Activated CD4-positive, alpha-beta T cell treated with anti-CD3 and anti-CD28 coated beads for 1 hour (primary cell): ENCODE measurements around the gene TEAD3.

Experiments used
- DNase-seq: peaks from one replicate; pipeline ENCODE4 v3.0.0-alpha.2; 2020

TEAD3 gene

DNA sequence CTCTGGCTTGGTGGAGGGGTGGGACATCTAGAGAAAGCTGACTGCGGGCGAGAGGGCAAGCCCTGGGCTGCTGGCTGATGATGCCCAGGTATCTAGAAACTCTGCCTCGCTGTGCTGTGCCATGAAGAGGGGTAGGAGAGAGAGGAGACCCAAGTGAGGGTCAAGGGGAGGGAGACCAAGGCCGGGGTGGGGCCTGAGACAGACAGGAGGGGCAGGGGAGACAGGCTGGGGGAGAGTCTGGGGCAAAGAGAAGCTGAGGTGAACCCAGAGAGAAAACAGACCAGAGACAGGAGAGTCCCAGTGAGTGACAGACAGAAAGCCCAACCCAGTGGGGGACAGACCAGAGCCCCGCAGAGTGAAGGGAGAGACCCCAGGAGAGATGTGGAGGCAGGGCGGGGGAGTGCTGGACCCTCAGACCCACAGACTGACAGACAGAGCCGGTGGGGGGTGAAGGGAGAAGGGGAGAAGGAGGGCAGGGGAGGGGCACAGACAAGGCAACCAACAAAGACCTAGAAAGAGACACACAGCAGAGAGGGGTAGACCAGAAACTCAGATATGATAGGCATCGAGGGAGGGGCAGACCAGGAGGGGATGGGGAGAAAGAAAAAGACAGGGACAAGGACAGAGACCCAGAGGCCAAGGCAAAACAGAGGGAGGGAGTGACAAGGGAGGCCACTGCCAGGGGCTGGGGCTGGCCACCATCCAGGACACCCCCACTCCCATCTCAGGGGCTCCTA lies 5.9 kb downstream of the TEAD3 start:
- DNase-seq: no peak

DNA sequence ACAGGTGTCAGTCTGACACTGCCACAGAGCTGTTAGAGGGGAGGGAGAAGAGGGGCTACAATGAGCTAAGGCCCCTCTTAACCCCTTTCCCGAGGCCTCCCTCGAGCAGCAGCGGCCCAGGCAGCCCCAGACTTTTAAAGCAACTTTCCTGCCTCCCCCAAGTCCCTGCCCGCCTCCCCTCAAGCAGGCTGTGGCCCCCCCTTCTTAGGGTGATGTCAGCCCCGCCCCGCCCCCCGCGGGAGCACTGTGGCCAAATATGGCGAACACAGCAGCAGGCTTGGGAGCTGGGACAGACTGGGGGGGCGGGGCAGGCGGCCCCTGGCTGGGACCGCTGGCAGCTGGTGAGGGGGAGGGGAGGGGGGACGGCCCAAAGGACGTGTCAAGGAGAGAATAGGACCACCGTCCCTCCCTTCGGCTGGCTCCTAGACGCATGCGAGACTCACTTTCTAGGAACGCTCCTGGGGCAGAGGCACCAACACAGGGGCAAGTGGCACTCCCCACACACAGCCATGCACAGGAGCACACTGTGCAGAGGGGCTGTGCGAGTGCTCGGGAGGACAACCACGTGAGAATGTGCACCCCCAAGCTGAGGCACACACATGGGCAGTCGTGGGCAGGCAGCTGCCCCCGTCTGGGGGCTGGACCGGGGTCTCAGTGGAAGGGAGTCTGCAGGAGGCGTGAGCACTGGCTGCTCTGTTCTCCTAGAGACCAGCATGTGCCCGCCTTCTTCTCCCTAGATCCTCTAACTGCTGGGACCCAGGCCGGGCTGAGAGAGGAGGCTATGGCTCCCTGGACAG lies 6.7 kb downstream of the TEAD3 start:
- DNase-seq: no peak

DNA sequence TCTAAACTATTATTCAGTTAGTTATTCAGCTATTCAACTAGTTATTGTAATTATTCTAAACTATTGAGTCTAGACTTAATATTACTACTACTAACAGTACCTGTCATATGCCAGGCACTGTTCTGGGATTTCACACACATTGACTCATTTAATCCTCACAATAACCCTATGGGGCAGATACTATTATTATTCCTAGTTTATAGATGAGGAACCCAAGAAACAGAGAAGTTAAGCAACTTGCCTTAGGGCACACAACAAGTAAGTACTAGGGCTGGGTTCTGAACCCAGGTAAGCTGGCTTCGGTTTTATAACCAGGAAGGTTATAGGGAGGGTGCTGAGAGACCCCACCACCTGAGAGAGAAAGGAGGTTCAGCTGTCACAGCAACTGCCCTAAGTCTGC lies 7.8 kb downstream of the TEAD3 start:
- no peak for DNase-seq

DNA sequence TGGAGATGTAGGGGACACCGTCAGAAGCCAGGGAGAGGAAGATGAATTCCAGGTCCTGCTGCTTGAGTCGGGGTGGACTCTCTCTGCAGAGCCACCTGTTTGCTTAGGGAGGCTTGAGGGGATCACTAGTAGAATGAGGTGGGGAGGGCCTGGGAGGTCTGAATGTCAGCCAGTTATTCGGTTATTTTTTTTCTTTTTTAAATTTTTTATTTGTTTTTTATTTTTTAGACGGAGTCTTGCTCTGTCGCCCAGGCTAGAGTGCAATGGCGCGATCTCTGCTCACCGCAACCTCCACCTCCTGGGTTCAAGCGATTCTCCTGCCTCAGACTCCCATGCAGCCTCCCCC lies 8.4 kb downstream of the TEAD3 start:
- DNase-seq: no peak

DNA sequence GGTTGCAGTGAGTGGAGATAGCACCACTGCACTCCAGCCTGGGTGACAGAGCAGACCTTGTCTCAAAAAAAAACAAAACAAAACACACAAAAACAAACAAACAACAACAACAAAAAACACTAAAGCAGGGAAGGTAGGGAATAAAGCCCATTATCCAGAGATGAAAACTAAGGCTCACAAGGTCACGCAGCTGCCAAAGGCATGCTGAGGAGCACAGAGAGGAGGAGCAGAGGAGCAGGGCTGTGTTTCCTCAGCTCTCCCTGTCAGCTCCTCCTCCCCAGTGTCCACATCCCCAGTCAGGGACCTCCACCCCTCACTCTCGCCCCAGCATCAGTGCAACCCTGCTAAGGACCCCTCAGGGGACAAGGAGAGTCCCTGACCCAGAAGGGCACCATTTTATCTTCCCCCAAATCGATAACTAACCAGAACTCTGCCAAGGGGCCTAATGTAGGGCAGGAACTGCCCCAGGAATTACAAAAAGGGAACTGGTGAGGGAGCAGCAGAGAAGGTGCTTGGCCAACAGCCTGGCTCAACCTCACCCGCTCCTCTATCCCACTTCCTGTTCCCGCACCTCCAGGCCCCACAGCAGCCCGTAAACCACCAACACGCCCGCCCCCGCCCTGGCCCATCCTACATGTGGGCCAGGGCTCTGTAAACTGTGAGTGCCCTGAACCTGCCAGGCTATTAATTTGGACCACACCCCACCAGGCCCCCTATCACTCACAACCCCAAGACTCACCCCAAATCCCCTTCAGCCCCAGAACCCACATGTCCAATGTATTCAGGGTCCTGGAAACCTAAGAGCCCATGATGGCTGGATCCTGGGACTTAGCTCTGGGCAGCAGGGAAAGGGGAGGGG lies 9.0 kb downstream of the TEAD3 start:
- no peak for DNase-seq

DNA sequence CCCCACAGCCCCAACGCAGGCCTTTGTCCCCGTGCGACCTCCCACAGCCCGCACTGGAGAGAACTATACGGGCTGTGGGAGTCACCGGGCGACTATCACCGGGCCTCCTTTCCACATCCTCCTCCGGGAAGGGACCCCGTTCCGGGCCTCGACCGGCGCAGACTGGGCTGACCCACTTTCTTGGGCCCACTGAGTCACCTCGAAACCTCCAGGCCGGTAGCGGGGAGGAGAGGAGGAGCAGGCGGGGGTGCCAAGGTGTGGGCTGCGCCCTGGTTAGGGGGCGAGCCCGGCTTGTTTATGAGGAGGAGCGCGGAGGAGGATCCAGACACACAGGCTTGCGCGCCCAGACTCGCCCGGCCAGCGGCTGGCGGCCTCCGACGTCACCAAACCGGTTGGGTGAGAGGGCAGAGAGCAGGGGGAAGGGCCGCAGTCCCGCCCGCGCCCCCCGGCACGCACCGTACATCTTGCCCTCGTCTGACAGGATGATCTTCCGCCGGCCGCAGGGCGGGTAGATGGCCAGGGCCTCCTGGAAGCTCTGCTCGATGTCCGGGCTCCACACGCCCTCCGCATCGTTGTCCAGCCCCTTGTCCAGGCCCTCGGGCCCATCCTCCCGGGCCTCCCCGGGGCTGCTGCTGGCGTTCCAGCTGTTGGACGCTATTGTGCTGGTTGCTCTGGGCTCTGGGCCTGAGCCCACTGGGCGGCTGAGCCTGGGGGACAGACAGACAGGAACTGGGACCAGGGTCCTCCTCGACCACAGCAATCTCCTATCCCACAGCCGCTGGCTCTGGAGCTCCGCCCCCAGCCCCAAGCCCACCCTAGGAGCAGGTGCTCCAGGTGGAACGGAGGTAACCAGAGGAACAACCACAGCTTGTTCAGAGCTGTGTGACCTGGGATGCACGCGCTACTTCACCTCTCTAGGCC lies 10.6 kb downstream of the TEAD3 start:
- no peak for DNase-seq

DNA sequence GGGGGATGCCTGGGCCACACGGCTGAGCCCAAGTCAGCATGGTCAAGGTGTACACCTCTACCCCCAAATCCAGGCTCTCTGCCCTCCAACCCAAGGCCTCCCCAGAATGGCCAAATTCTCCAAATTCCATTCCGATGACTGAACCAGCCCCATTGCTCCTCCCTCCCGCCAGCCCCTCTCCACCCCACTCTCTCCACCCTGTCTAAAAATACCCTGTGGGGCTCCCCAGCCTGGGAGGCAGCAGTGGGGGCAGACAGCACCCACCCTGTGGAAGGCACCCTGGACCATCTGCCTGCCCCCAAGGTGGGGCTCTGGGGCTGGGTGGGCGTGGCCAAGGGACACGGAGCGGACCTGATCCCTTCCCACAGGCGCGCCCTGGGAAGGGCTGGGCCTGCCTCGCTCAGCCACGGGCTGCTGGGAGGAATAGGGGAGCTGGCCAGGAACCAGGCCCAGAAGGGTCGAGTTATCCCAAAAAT lies 11.4 kb downstream of the TEAD3 start:
- no peak for DNase-seq

DNA sequence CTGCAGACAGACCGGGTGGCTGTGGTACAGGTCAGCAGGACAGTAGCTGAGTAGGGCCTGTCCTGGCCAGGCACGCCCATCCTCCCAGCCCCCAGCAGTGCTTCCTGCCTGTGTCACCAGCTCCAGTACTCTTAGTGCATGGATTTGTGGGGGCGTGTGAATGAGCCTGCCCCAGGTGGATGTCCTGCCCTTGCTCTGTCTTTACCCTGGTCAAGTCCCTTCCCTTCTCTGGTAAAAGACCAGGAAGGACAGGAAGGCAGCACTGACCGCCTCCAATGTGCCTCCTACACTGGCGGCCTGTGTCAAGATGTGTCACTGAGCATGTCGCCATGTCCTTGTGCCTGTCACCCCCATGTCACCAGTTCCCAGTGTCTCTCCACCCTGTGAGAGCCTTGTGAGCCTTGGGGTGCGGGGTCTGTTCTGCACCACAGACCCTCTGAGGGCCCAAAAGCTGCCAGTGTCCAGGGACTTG lies 11.9 kb downstream of the TEAD3 start:
- DNase-seq: no peak

DNA sequence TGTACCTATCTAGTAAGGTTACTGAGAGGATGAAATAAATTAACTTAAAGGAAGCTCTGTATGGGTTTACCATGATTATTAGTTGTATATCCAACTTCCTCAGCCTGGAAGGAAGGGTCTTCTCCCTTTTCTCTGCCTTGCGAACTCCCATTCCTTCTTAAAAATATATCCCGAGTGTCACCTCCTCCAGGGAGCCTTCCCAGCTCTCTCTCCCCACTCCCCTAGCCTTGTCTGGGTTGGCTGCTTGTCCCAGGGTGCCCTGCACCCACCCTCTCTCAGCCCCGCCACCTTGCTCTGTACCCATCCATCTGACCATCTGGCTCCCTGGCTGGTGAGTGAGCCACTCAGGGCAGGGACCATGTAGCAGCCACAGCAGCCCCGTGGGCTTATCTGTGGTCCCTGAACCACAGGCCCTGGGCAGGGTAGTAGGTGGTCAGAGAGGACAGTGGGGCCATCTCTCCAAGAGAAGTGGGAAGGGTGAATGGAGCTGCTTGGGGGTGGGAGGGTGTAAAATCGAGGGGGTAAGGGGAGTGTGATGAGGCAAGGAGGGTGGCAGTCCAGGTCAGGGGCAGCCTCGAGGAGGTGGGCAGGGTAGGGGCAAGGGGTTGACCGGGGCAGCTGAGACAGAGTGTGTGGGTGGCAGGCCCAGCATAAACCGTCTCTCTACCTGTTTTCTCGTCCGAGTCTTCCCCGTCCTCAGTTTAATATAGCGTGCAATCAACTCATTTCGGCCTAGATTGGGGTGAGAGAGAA lies 12.8 kb downstream of the TEAD3 start:
- DNase-seq: no peak

DNA sequence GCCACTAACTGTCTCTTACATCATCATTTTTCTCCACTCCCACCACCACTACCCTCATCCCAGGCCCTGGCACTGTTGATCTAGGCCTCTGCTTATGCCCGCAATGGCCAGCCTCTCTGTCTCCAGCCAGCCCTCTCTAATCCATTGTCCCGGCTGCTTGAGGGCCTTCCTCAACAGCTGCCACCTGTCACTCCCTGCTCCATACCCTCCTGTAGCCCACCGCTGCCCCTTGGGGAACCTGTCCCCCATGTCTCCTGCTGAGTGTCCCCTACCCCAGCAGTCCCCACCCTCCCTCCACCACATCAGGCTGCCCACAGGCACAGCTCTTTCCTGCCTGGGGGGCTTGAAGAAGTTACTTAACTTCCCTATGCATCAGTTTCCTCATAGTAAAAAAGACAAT lies 13.4 kb downstream of the TEAD3 start:
- DNase-seq: no peak

DNA sequence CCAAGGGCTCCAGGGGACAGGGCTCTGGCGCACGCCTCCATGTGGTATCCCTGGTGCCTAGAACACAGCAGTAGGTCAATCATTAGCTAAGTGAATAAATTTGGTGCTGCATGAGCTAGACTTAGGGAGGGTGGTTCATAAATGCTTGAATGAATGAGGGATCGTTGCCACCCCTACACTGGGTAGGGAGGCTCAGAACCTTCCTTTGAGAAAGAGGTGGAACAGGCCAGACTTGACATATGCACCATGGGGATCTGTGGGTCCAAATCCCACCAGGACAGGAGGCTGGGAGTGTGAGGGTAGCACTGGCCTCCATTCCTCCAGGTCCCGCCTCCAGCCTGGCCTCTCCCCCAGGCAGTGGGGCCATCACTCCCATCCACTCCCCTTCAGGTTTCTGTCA lies 13.8 kb downstream of the TEAD3 start:
- no peak for DNase-seq

DNA sequence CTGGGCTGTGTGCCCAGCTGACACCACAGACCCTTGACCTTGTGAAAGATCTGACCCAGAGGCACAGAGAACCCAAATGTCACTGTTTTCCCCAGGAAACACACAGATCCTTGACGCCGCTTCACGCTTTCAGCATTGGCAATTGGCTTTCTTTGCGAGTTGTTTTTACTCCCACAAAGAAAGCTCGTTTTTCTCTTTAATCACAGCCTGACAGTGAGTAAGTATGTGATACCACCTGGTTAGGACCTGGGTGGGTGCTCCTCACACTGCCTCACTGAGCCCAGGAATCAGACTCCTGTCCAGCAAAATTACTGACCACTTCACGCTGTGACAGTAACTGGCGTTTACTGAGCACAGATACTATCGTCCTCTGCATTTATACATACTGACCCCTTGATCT lies 15.7 kb downstream of the TEAD3 start:
- no peak for DNase-seq

DNA sequence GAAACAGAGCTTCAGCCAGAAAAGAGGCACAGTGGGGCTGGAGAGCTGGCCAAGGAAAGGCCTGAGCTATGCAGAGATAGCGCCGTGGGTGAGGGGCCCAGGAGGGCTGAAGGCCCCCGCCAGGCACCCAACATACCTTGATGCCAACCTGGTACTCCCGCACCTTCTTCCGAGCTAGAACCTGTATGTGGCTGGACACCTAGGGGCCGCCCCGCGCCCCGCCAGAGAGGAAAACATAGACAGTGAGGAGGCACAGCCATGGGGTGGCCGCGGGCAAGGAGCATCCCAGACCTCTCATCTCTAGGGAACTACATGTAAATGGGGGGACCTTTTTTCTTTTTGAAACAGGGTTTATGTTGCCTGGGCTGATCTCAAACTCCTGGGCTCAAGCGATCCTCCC lies 16.7 kb downstream of the TEAD3 start:
- no peak for DNase-seq

DNA sequence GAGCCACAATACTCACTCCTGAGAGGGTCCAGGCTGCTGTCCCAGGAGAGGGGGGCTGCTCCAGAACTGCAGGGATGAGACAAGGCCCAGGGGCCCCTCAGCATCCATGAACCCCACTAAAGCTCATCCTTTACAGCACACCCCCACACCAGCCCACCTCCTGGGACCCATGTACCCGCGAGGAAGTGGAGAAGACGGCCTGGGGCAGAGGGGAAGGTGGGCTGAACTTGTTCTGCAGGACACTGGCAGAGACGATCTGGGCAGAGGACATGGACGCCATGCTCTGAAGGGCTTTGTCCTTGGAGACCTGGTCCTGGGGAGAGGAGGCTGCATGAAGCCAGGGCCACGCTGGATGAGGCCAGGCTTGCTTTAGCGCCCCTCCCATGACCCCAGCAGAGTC lies 18.6 kb downstream of the TEAD3 start:
- no peak for DNase-seq

DNA sequence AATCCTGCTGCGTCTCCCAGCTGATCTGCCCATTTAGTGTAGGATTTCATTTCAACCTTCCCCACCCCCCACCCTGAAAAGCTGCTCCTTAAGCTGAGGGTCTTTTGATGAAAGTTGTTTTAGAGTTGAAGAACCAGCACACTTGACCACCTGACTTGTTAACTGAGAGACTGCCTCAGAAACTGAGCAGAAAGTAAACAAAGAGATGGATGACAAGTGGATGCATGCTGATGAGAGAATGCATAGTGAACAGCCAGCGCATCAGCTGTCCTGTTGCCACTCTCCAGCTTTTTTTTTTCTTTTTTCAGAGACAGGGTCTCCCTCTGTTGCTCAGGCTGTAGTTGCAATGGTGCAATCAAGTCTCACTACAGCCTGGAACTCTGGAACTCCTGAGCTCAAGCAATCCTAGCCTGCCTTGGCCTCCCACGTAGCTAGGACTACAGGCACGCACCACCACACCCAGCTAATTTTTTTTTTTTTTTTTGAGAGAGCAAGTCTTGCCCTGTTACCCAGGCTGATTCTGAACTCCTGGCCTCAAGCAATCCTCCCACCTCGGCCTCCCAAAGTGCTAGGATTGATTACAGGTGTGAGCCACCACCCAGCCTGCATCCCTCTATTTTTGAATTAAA lies 19.2 kb downstream of the TEAD3 start:
- no peak for DNase-seq

DNA sequence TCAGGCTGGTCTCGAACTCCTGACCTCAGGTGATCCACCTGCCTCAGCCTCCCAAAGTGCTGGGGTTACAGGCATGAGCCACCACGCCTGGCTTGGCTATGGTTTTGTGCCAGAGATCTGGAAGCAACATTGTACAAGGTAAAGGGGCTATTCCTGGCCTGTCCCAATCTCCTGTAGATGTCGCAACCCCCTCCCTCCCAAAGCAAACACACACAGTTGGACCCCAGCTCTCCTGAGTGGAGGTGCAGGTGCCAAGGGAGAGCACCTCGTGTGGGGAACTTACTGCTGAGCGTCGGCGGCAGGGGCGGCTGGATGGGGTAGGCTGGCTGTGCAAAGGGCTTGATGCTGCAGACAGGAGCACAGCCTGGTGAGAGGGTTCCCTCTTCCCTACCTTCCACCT lies 19.9 kb downstream of the TEAD3 start:
- no peak for DNase-seq

DNA sequence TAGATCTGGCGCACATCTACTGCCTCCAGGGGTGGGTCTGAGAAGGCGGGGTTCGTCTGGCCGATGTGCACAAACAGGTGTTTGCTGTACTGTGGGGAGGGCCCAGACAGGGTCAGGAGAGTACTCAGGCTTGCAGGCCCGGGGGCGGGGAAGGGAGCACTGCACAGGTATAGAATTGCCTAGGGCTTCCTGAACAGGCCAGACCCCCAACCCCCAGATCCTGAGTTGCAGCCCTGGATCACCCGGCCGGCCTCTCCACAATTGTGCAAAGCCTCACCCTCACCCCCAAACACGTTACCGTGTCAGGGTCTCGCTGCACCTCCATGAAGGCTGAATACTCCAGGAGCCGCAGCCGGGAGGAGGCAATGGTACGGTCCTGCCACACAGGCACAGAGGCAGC lies 20.9 kb downstream of the TEAD3 start:
- DNase-seq: no peak

DNA sequence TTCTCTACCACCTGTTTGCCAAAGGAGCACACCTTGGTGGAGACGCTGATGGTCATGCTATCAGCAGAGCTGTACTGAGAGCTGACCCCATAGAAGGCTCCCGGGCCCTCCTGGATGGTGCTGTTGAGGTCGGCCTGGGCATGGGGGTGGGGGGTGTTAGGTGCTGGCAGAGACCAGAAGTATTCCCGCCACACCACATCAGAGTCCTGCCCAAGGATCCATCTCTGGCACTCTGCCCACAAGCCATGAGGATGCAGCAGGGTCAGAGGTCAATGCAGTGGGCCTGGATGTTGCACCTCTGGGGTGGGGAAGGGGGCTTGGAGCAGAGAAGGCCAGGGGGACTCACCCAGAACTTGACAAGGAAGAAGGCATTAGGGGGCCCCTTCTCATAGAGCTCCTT lies 21.3 kb downstream of the TEAD3 start:
- DNase-seq: no peak

DNA sequence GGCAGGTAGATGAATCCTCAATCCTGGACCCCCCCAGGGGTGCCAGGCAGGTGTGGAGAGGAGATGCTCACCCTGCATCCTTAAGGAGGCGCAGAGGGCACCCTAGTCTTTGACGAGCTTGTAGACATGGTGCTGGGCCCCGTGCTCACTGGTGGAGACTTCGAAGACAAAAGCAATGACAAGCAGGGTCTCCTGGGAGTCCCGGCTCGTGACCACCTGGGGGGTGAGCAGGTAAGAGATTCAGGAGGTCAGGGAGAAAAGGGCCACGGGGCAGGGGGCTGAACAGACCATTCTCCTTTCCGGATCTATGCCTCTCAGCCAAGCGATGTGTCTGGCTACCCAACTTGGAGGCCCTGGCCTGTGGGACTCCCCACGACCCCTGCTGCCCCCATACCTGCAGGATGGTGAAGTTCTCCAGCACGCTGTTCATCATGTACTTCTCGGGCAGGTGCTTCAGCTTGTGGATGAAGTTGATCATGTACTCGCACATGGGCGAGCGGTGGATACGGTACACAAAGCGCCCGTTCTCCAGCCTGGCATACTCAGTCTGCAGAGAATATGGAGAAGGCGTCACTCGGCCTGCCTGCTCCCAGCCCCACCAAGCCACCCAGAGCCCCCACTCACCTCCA lies 21.8 kb downstream of the TEAD3 start:
- no peak for DNase-seq

DNA sequence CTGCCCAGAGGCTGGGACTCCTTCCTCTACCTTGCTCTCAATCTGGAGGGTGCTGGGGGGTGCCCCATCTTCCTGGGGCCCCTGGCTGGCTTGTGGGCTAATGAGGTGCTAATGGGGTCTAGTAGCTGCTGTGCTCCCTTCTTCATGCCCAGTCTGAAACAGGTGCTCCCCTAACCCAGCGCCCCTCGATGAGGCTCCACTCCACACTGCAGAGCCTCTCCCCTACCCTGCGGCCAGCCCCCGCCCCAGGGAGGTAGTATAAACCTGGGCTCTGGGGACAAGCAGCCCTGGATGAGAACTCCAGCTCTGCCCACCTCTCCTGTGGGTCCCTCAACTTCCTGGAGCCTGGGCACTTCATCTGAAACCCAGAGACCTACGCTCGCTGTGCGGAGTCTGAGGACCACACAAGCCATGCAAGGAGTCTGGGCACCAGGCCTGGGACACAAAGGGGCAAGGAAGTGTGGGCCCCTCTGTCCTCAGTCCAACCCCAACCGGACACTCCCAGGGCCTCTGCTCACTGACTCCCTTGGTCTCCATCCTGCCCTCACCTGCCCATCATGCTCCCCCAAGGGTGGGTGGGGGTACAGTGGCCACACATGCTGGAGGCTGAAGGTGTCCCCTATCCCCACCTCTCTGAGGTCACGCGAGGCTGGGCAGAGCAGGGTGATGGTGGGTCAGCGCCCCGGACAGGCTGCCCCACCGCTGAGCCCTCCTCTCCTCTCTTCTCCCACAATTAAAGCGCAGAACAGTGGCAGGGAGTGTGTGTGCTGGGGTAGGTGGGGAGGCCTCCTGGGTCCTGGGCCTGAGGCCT lies 22.5 kb downstream of the TEAD3 start:
- no peak for DNase-seq
